GM18858 (cell line): Measurements from ENCODE around the gene IRF5.
"Not testable (repeated sequence)": the region's sequence is repeated elsewhere in the genome, so short reads cannot be mapped to it uniquely, and the experiment has no call there.

Experiments
- ATAC-seq: cut with Tn5 transposase; IDR thresholded peaks from one replicate; pipeline ENCODE4 v1.9.1; 2021; ENCODE audit not compliant: unreplicated experiment

Gene IRF5

DNA sequence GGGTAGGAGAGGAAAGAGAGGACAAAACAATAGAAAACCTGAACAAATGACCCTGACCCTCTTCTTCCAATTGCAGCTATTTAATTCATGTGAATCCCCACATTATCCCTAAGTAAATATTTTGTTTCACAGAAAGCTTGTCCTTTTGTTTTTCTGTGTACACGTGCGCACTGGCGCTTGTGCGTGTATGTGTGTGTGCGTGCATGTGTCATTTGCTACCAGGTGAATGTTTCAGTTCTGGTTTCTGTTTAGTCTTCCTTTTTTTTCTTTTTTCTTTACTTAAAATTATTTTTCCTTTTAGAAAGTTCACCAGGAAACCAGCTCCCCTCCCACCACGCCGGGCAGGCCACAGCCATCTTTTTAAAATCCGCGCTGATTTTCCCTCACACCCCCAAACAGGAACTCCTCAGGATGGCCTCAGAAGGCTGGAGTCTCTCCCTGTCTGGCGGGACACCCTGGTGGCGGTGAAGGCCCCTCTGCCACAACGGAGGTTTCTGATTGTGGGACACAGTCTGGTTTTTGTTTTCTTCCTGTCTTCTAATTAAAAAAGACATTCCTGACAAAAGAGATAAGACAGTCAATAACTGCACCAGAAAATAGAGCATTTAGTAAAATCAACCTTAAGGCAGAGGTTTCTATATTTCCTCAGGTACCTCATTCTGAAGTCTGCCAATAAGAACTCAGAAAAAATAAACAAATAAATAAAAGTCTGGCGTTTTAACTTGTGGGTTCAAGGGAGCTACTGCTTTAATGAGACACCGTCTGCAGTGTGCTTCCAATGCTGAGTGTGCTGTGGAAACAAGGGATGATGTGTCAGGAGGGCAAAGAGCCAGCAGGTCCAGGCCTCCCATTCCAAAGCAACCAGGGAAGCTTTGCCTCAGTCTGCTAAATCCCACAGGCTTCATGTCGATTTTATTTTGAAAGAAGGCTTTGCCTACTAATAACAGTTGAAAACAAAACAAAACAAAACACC is 17.4 kb downstream of the IRF5 start:
- ATAC-seq = peak; percentile 58

DNA sequence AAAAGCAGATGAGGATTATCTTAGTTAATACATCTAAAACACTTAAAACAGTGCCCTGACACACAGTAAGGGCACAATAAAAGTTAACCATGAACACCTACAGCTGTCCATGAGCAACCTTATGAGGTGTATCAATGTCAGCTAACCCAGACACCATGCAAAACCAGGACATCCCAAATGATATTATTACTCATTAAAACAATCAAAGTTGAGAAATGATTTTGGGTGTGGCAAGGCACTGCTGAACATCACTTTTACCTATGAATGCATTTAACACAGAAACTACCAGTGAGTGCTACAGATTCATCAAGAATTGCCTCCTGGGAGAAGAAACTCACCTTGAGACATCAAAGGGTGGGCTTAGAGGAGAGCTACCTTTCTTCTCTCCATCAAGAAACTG is 18.3 kb downstream of the IRF5 start:
- ATAC-seq = no peak

- no peak for ATAC-seq
Measured at GRCh38 chr7:128959296-128959695, 21.6 kb downstream of the IRF5 start.

DNA sequence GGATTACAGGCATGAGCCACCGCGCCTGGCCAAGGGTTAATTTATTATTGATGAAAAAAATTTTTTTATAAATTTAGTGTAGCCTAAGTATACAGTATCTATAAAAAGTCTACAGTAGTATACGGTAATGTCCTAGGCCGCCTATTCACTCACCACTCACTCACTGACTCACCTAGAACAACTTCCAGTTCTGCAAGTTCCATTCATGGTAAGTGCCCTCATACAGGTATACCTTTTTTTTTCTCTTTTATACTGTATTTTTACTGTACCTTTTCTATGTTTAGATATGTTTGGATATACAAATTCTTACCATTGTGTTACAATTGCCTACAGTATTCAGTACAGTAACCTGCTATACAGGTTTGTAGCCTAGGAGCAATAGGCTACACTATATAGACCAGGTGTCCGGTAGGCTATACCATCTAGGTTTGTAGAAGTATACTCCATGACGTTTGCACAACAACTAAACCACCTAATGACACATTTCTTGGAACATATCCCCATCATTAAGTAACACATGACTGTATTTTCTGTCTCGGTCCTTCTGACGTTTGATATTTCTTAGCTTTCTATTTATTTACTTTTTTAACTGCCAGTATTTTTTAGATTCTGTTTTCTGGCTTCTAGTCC is 23.4 kb downstream of the IRF5 start:
- ATAC-seq = no peak

DNA sequence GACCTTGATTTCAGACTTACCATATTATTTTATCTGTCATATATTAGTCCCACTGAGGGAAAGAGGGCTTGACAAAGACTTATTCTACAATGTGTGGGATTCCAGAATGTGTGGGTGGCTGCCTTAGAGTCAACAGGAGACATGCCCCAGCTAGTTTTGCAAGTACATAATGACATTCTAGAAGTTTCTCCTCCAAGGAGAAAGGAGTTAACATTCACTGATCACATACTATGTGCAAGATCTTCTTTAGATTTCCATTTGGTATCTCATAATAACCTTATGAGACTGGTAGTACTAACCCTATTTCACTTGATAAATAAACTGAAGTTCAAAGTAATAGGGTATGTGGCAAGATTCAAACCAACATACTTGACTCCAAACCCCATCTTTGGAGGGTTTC is 25.2 kb downstream of the IRF5 start:
- ATAC-seq = peak; percentile 20

DNA sequence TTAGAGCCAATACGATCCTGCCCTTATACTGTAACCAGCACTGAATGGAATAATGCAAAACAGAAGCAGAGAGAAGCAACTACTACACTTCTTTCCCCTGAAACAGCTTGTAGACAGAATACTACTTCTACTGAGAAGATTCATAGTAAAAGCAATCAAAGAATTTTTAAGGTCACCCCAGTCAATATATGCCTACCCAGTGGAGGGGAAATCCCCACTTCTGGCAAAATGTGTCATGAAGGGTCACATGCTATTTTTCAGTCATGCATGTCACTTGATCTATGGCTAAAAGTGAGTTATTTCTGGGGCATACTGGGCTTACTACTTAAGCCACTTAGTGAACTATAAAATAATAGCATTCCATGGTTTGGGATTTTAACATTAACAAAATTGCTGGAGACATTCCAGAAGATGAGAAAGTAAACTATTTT is 25.6 kb downstream of the IRF5 start:
- peak; percentile 81 for ATAC-seq

DNA sequence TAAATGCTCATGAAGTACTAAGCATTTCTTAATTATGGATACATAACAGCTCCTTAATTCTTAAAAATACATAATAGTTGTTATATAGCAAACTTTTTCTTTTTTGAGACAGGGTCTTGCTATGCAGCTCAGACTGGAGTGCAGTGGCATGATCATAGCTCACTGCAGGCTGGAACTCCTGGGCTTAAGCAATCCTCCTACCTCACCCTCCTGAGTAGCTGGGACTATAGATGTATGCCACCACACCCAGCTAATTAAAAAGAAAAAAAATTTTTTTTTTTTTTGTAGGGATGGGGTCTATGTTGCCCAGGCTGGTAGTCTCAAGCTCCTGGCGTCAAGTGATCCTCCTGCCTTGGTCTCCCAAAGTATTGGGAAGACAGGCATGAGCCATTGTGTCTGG is 30.9 kb downstream of the IRF5 start:
- ATAC-seq = no peak

GRCh38 chr7:128974241-128974934 is 36.7 kb downstream of the IRF5 start:
- ATAC-seq = no peak

DNA sequence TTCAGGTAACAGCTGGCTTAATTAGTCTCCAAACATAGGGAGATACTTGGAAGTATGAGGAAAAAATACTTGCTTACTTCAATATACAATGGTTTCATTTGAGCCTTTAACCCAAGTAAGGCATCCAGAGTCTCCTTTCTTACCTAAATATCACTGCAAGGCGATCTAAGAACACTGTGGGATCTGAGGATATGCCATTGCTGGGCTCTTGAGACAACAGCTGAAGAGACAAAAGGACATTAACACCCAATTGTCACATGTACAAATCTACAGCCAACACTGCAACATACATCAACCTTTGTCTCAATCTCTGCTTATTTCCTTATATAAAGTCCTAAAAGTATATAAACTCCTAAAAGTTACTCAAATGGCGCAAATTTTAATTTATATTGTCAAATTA is 44.4 kb downstream of the IRF5 start:
- ATAC-seq = no peak

DNA sequence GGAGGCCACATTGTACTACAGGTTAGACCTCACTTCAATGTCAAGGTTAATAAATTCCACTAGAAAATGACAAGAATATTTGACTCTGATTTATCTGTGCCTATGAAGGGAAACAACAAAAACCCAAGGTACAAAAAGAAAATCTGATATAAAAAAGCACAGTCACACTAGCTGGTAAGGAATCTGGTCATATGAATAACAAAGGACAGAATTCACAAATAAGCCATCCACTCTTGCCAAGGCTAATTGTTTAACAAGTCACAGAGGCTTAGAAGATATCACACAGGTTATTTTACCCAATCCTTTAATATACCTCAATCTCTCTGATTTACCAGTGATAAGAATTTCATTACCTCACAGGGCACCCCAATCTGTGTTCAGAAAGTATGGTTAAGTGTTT is 47.9 kb downstream of the IRF5 start:
- no peak for ATAC-seq

- ATAC-seq = no peak
Measured at GRCh38 chr7:128986609-128987008, 48.9 kb downstream of the IRF5 start.

DNA sequence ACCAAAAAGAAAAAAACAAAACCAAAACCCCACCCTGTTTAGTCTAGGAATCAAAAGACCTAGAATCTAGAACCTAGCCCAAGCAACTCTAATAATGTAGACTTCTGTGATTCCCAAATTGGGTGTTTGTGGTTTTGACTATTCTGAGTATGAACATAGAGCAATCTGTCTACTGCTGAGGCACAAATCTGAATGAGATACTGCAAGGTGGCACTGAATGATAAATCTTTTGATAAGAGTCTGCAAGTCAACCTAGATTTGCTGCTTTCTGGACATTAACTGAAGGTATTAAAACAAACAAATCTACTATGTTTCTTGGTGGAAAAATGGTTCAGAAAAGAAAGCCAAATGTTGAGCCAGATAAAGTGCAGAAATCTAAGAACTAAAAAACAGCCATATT is 50.6 kb downstream of the IRF5 start:
- ATAC-seq = no peak

DNA sequence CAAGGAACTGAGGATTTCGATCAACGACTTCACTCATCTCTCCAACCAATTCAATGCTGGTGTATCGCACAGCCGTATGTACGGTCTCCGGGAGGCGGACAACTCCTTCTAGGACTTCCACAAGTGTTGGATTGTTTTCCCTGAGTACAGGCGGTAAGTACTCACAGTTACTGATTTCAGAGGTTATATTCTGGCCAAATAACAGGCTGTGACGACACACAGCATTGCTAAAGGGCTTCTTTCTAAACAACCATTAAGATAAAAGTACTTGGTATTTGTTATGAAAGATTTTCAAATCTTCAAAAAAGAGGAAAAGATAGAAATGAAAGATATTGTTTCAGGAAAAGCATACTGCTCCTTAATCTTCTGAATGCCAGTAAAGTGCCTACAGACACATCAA is 52.2 kb downstream of the IRF5 start:
- ATAC-seq = no peak

- no peak for ATAC-seq
Measured at GRCh38 chr7:128993419-128993818, 55.7 kb downstream of the IRF5 start.

- not testable (repeated sequence) for ATAC-seq
Measured at GRCh38 chr7:128994560-128994959, 56.8 kb downstream of the IRF5 start.

- ATAC-seq = no peak
Measured at GRCh38 chr7:128997181-128997580, 59.5 kb downstream of the IRF5 start.
